Stomach (tissue), 4 donors: Measurements from ENCODE around the gene CSRP1.

ENCODE experiments used
- CTCF ChIP-seq, 7 experiments: fragments of 450-650 bp in 4 of 7; fragments of 200-600 bp in 3 of 7; sonication (generic) in 3 of 7; IDR thresholded peaks; one replicate each; pipeline ENCODE4 v1.5.1; 2016 to 2019; ENCODE audit warnings: antibody characterized with exemption in 7 of 7, control low read depth in 2 of 7, mild to moderate bottlenecking in 1 of 7
- POLR2A ChIP-seq, 4 donors: fragments of 450-650 bp; IDR thresholded peaks; one replicate each; pipeline ENCODE4 v1.6.1; 2016; ENCODE audit warnings: antibody characterized with exemption in 4 of 4, control low read depth in 2 of 4, mild to moderate bottlenecking in 1 of 4, moderate library complexity in 1 of 4

- TF ChIP-seq CTCF (IDR thresholded peaks at IDR 0.05) (peak in 1 of 7 experiments; percentile 3), POLR2A (IDR thresholded peaks at IDR 0.05) (no peak)
These were observed 31.1 kb upstream of the CSRP1 start for GRCh38 chr1:201537891-201538611.
